ENCODE measurements around the gene CUX1.

CUX1 gene

GRCh38 chr7:101991860-101992259, 174.4 kb downstream of the CUX1 start:
- H3K4me3 ChIP-seq (ENCODE audit: low read depth, low read length) = no peak overlapping the region
- no peak for TF ChIP-seq CTCF (conservative IDR thresholded peaks at IDR 0.05; ENCODE audit: low read depth, low read length)

DNA sequence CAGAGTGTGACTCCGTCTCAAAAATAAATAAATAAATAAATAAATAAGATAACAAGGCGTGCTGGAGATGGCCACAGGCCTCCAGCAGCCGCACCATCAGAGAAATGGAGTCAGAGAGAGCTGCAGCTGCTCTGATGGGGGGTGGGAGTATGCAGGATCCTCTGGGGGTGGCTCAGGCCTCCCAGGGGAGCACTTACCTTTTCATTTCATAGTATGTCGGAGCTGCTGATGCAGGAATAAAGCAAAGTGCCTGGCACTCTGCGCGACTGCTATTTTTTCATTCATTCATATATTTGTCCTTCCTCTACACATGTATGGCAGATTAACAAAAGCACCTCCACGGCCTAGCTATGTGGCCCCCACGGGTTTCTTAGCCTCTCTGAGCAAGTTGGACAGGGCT, 175.9 kb downstream of the CUX1 start:
- TF ChIP-seq CTCF (conservative IDR thresholded peaks at IDR 0.05; ENCODE audit: low read depth, low read length) = no peak
- no peak for DNase-seq (ENCODE audit: low read depth)
- H3K4me3 ChIP-seq (ENCODE audit: low read depth, low read length) = no peak overlapping the region

More at GRCh38 chr7:101991860-101992259, 174.4 kb downstream of the CUX1 start:
- no peak for DNase-seq (ENCODE audit: low read depth)

DNA sequence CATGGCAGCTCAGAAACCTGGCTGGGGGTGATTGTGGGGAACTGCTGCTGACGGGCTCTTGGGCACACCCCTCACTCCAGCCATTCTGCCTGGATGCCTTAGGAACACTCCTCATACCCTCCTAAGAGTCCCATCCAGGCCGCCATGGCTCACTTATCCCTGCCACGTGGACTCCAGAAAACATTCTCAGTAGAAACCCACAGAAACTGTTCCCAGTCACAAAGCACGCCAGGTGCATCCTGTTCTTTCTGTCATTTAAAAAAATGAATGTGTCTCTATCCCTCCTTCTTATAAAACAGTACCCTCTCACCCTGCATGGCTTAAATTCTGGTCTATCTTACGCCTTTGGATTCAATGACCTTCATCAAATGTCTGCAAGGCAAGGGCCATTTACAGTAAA, 177.7 kb downstream of the CUX1 start:
- H3K4me3 ChIP-seq (ENCODE audit: low read depth, low read length) = no peak overlapping the region
- DNase-seq (ENCODE audit: low read depth) = no peak
- TF ChIP-seq CTCF (conservative IDR thresholded peaks at IDR 0.05; ENCODE audit: low read depth, low read length) = no peak

DNA sequence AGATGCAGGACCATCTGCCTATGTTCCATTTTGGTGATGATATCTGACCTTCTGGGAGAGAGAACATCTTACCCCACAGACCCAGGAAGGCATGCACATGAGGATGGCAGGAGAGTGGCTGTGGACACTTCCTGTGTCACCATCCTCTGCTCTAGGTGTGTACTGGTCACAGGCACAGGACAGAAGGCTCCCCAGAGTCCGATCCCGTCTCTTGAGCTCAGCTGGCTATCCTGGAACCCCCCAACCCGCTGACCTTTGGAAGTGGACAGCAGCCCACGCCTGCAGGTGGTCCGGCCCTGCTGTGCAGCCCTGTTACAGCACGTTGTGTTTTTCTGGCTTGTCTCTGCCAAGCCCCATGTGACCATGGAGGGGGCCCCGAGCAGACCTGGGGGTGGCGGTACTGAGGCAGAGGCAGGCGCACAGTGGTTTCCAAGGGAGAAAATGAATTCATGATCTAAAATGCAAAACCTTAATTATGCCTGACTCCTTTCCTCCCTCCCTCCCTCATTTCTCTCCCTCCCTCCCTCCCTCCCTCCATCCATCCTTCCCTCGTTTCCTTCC, 178.8 kb downstream of the CUX1 start:
- TF ChIP-seq CTCF (conservative IDR thresholded peaks at IDR 0.05; ENCODE audit: low read depth, low read length) = no peak
- no peak for DNase-seq (ENCODE audit: low read depth)
- H3K4me3 ChIP-seq (ENCODE audit: low read depth, low read length) = no peak overlapping the region

GRCh38 chr7:101996876-101997275, 179.4 kb downstream of the CUX1 start:
- no peak for TF ChIP-seq CTCF (conservative IDR thresholded peaks at IDR 0.05; ENCODE audit: low read depth, low read length)
- DNase-seq (ENCODE audit: low read depth) = no peak

DNA sequence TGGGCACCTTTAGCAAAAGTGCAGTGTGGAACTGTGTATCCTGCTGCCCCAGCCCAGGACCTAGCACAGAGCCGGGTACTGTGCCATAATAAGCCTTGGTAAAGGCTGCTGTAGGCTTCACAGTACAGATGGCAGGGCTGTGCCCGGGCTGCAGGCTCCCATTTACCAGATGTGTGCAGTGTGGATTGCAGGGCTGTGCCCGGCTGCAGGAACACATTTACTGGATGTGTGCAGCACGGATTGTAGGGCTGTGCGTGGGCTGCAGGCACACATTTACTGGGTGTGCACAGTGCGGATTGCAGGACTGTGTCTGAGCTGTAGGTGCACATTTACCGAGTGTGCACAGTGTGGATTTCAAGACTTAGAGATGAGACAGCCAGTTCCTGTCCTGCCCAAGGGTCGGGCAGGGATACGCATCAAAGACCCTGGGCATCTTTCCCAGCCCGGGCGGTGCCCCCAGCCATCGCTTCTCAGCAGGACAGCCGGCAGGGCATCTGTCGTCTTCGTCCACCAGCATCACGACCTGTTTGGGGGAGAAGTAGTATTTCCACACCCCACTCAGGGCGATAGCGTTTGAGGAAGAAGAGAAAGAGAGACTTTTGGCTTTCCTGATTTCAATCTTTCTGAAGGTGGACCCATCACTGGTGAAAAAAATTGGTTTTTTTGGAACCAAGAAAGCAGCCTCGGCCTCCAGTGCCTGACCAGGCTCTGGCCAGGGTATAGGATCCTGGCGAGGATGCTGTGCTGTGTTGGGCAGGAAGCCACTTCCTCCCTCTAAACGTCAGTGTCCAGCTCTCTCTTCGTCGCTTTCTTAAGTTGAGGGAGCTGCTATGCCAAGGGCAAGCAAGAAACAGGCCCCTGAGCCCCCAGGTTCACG, 180.8 kb downstream of the CUX1 start:
- no peak overlapping the region for H3K4me3 ChIP-seq (ENCODE audit: low read depth, low read length)
- no peak for DNase-seq (ENCODE audit: low read depth)
- no peak for TF ChIP-seq CTCF (conservative IDR thresholded peaks at IDR 0.05; ENCODE audit: low read depth, low read length)

More at GRCh38 chr7:101996876-101997275, 179.4 kb downstream of the CUX1 start:
- H3K4me3 ChIP-seq (ENCODE audit: low read depth, low read length) = no peak overlapping the region

DNA sequence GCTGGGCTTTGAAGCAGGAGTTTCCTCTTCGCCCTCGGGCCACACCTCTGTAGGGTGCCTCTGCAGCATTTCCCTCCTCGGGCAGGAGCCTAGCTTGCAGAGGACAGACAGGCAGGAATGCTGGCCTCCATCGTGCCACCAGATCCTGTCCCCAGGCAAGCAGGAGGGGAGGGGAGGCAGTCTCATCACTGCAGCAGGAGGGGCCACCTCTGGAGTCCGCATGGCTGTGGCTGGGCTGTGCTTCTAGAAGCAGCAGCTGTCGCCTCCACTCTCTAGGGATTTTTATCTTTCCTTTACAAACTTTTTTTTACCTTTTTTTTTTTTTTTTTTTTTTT, 181.4 kb downstream of the CUX1 start:
- no peak overlapping the region for H3K4me3 ChIP-seq (ENCODE audit: low read depth, low read length)
- no peak for TF ChIP-seq CTCF (conservative IDR thresholded peaks at IDR 0.05; ENCODE audit: low read depth, low read length)
- no peak for DNase-seq (ENCODE audit: low read depth)
